Body of pancreas (tissue), 4 donors: Measurements from ENCODE around the gene ARMH1.

Experiments
- POLR2A ChIP-seq, 3 donors: fragments of 450-650 bp; IDR thresholded peaks; one replicate each; pipeline ENCODE4 v1.6.1; 2016; ENCODE audit warnings: antibody characterized with exemption in 3 of 3, mild to moderate bottlenecking in 2 of 3
- TF ChIP-seq, protein P1 (sequence below), 7 experiments: fragments of 450-650 bp in 4 of 7; fragments of 200-600 bp in 3 of 7; sonication (generic) in 3 of 7; IDR thresholded peaks; one replicate each; pipeline ENCODE4 v1.5.1; 2016 to 2019; ENCODE audit warnings: antibody characterized with exemption in 7 of 7

DNA sequence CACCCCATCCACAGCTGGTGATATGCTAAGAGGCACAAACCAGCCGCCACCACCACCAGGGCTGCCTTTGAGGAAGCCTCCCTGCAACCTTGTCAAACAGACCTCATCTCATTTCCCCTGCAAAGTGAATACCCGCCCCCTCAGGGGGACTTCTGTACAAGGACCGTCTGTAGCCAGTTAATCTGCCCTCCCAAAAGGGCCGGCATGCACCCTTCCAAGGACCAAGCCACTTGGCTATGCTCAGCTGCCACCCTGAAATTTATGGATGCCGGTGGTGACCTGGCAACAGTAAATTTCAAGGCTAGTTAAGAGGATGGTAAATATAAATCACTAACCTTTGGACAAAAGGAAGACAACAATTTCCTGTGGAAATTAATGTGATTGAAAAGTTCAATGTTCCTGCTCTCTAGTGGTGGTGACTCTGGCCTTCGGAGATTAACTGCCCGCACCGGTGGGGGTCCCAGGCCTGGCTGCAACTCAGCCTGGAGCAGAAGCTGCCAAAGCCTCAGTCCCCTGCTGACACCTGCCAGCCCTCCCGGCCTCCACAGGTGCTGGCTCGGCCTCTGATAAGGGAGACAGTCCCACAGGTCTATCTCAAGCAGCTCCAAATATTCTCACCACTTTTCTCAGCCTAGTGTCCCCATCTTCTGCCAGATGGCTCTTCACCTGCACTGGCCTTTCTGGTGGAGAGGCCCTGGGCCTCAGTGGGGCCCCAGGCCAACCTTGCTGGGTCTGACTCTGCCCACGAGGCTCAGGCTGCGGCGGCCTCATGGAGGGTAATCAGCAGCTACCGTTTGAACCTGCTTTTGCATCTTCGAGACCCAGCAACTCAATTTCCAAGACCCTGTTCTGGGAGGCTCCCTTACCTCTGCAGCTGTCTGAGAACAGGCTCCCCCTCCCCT, 12.5 kb upstream of the ARMH1 start:
- TF ChIP-seq, protein P1, sequence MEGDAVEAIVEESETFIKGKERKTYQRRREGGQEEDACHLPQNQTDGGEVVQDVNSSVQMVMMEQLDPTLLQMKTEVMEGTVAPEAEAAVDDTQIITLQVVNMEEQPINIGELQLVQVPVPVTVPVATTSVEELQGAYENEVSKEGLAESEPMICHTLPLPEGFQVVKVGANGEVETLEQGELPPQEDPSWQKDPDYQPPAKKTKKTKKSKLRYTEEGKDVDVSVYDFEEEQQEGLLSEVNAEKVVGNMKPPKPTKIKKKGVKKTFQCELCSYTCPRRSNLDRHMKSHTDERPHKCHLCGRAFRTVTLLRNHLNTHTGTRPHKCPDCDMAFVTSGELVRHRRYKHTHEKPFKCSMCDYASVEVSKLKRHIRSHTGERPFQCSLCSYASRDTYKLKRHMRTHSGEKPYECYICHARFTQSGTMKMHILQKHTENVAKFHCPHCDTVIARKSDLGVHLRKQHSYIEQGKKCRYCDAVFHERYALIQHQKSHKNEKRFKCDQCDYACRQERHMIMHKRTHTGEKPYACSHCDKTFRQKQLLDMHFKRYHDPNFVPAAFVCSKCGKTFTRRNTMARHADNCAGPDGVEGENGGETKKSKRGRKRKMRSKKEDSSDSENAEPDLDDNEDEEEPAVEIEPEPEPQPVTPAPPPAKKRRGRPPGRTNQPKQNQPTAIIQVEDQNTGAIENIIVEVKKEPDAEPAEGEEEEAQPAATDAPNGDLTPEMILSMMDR (IDR thresholded peaks at IDR 0.05), result no peak
- TF ChIP-seq POLR2A (IDR thresholded peaks at IDR 0.05), result no peak
